ENCODE results near the gene DXO. TPM values are rescaled to one million over a fixed set of nuclear protein-coding genes. Genes with fewer than 3 reads are reported as not detected.

Gene DXO
- total RNA-seq, 2 experiments from 2014 or later = 11.8 to 13.7 TPM

- POLR2A ChIA-PET = no interaction called here
- CTCF ChIA-PET = interaction anchor here (0.6 kb wide), 1 partner anchor 136 kb away, joined by 3 read pairs; no protein-coding TSS in a partner anchor
Observed at GRCh38 chr6:31965700-31966099, 6.2 kb downstream of the DXO start.

GRCh38 chr6:31963921-31964320, 8.0 kb downstream of the DXO start:
- ChIA-PET CTCF (no interaction called here), POLR2A (interaction anchor here (0.6 kb wide), 1 partner anchor 115 kb away, joined by 3 read pairs; no protein-coding TSS in a partner anchor)

GRCh38 chr6:31961616-31962015, 10.3 kb downstream of the DXO start:
- ChIA-PET POLR2A (no interaction called here), CTCF (interaction anchor here (1.2 kb wide), 1 partner anchor 10 kb away, joined by 3 read pairs; no protein-coding TSS in a partner anchor)

GRCh38 chr6:31958741-31959739, 12.9 kb downstream of the DXO start, which contains the start of the genes NELFE and SKIC2:
NELFE (minus strand) TSS chr6:31958971; CDS start chr6:31958446, 525 bp downstream.
SKIC2 (plus strand) TSS chr6:31959175; CDS start chr6:31959193, 18 bp downstream.
- POLR2A ChIA-PET = interaction anchor here (0.7 to 3.3 kb wide), 4 partner anchors 8 to 62 kb away, joined by 3 to 41 read pairs (median 4); partner anchors contain the start of genes DXO and EHMT2

GRCh38 chr6:31958412-31958740, 13.6 kb downstream of the DXO start:
- POLR2A ChIA-PET = interaction anchor here (0.6 to 3.3 kb wide), 3 partner anchors 13 to 587 kb away, joined by 3 to 41 read pairs (median 3); partner anchors contain the start of genes DXO and EHMT2
- CTCF ChIA-PET = interaction anchor here (1.2 to 3.6 kb wide), 3 partner anchors 13 to 60 kb away, joined by 3 to 31 read pairs (median 4); partner anchors contain the start of genes CFB and DXO

More at GRCh38 chr6:31958741-31959739, 12.9 kb downstream of the DXO start, which contains the start of the genes NELFE and SKIC2:
- CTCF ChIA-PET = interaction anchor here (1.2 to 3.6 kb wide), 4 partner anchors 8 to 60 kb away, joined by 3 to 31 read pairs (median 4); partner anchors contain the start of genes CFB and DXO

GRCh38 chr6:31956796-31957195, 15.1 kb downstream of the DXO start:
- CTCF ChIA-PET = interaction anchor here (3.6 kb wide), 1 partner anchor 14 kb away, joined by 31 read pairs; the partner anchor contains the start of gene DXO
- POLR2A ChIA-PET = no interaction called here

GRCh38 chr6:31954511-31954910, 17.4 kb downstream of the DXO start:
- ChIA-PET POLR2A (no interaction called here), CTCF (interaction anchor here (0.6 kb wide), 1 partner anchor 430 kb away, joined by 3 read pairs; no protein-coding TSS in a partner anchor)

GRCh38 chr6:31952890-31953289, 19.0 kb downstream of the DXO start:
- POLR2A ChIA-PET = interaction anchor here (1.5 kb wide), 1 partner anchor 19 kb away, joined by 5 read pairs; the partner anchor contains the start of gene DXO

GRCh38 chr6:31952140-31952805, 19.7 kb downstream of the DXO start:
- POLR2A ChIA-PET = interaction anchor here (0.7 to 1.5 kb wide), 2 partner anchors 20 to 212 kb away, joined by 3 to 5 read pairs; partner anchors contain the start of gene DXO
- CTCF ChIA-PET = interaction anchor here (1.1 to 2.8 kb wide), 7 partner anchors 9 to 58 kb away, joined by 3 to 12 read pairs (median 3); partner anchors contain the start of gene DXO

More at GRCh38 chr6:31952890-31953289, 19.0 kb downstream of the DXO start:
- CTCF ChIA-PET = interaction anchor here (1.1 to 2.8 kb wide), 6 partner anchors 13 to 58 kb away, joined by 3 to 12 read pairs (median 4); partner anchors contain the start of gene DXO

- POLR2A ChIA-PET = no interaction called here
- CTCF ChIA-PET = interaction anchor here (2.8 kb wide), 1 partner anchor 23 kb away, joined by 12 read pairs; the partner anchor contains the start of gene DXO
Observed at GRCh38 chr6:31949926-31950548, 21.9 kb downstream of the DXO start.

GRCh38 chr6:31948753-31949413, 23.1 kb downstream of the DXO start:
- CTCF ChIA-PET = no interaction called here
- POLR2A ChIA-PET = interaction anchor here (0.5 kb wide), 2 partner anchors 310 to 913 kb away, joined by 3 to 4 read pairs; no protein-coding TSS in a partner anchor

GRCh38 chr6:31948306-31948705, 23.6 kb downstream of the DXO start:
- ChIA-PET POLR2A (no interaction called here), CTCF (no interaction called here)

GRCh38 chr6:31947864-31948263, 24.1 kb downstream of the DXO start:
- CTCF ChIA-PET = no interaction called here
- POLR2A ChIA-PET = no interaction called here

- CTCF ChIA-PET = no interaction called here
- POLR2A ChIA-PET = no interaction called here
Observed at GRCh38 chr6:31947070-31947675, 24.8 kb downstream of the DXO start.

GRCh38 chr6:31946370-31946885, 25.5 kb downstream of the DXO start:
- CTCF ChIA-PET = no interaction called here
- POLR2A ChIA-PET = no interaction called here

GRCh38 chr6:31945507-31946369, 26.2 kb downstream of the DXO start, which contains the start of gene CFB:
CFB (plus strand) TSS chr6:31946095; CDS start chr6:31946222, 127 bp downstream.
- CTCF ChIA-PET = interaction anchor here (0.6 to 1.0 kb wide), 2 partner anchors 13 to 16 kb away, joined by 3 to 4 read pairs; partner anchors contain the start of genes NELFE and SKIC2
- POLR2A ChIA-PET = interaction anchor here (0.6 kb wide), 1 partner anchor 189 kb away, joined by 7 read pairs; no protein-coding TSS in a partner anchor

All from activated CD8-positive, alpha-beta memory T cell treated with anti-CD3 and anti-CD28 coated beads for 36 hours (primary cell).